Femur (tissue), 1 donor: Measurements from ENCODE around the gene DCXR.
A peak's percentile ranks its signal among the peaks of the same experiment; 100 is the strongest.

Experiments used
- DNase-seq: peaks from one replicate; pipeline ENCODE4 v3.0.0-alpha.2; 2017

Gene DCXR

DNA sequence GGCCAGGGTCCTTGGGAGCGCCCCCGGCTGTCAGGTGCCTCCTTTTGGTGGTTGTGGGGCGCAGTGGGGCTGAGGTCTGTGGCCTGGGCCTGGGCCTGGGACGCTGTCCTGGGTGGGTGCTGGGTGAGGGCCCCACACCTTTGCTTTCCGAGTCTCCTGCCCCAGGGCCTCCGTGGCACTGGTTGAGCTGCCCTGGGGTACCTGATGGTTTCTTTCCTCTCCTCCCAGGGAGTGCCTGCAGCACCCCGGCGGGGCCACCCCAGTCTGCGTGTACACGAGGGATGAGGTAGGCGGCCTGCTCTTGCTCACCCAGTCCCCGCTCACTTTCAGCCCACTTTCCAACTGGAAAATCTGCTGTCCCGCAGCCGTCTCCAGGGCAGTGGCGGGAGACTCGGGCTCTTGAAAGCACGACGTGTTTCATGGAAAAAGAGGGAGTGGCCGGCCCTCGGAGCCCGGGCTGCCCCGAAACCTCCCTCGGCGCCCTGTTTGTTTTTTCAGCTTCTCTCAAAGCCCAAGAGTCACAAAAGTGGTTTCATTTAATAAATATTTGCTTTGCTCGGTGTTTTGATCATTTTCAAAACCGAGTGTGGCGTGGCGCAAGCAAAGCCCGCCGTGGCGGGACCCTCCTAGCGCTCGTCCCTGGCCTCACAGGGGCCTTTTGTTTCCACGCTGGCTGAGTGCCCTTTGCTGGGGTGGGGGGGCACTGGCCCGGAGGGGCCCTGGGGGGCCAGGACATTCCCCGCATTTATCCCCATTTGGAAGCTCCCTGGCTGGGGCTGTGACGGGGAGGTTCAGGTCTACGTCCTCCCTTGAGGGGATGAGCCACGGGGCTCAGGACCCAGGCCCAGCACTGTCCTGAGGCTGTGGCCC, 42.7 kb downstream of the DCXR start:
- peak; percentile 52 for DNase-seq

DNA sequence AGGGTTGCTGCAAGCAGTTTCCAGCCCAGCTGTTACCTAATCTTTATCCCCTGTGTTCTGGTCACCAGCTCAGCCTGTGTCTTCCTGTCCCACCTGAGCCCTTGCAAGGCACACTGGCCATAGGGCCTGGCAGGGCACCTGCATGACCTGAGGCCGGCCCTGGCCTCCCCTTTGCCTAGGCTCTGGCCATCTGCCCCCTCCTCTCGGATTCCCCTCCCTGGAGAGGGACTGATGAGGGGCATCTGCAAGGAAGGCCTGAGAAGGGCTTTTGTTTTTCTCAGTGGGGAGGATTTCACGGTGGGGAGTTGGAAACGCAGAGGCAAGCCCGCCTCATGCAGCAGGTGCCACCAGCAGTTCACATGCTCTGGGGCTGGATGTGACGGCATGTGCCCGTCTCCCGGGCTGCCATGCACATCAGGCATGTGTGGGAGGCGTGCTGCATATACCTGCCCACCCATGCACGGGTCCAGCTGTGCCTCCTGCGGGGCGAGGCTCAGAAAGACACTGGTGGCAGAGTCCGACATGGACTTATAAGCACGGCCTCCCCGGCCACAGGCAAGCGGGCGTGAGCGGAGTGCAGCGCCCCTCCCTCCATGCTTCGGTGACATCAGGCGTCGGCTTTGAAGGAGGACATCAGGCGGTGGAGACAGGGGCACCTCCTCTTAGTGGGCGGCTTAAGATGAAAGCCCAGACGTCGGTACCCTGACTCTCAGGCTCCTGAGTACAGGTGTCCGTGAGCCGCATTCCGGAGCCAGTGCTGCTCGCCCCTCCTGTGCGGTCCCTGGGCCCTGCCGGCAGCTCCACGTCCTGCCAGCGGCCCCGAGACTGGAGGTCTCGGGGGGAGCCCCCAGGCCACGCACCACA, 43.5 kb downstream of the DCXR start:
- no peak for DNase-seq

DNA sequence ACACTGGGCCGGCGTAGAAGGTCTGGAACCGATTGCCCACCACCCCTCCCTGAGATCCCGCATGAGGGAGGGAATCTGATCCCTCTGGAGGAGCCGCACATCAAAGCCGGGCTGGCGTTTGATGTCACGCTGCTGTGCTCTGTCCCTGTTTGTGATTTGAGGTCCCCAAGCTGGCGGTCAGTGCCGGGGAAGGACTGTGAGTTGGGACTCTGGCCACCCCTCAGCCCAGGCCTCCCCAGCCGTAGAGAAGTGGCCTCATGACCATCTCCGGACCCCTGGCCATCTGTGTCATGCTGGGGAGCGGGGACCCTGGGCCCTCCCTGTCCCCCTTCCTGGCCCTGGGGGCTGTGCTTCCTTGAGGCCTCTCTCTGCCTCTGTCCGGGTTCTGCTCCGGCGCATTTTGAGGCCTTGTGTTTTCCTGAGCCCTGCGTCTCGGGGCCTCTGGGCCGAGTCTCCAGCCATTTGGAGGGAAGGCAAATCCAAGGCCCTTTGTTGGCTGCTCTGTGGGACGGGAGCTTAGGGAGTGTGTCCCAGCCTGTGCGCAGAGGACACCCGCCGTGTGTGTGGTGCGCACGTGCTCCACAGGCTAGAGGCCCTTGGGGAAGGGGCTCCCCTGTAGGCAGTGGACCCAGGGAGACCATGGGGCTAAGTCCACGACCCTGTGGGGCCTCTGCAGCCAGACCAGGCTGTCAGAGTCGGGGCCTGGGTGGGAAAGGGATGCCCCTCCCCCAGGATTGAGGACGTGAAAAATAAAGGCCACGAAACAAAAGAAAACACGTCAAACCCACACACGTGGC, 45.0 kb downstream of the DCXR start:
- DNase-seq: no peak

DNA sequence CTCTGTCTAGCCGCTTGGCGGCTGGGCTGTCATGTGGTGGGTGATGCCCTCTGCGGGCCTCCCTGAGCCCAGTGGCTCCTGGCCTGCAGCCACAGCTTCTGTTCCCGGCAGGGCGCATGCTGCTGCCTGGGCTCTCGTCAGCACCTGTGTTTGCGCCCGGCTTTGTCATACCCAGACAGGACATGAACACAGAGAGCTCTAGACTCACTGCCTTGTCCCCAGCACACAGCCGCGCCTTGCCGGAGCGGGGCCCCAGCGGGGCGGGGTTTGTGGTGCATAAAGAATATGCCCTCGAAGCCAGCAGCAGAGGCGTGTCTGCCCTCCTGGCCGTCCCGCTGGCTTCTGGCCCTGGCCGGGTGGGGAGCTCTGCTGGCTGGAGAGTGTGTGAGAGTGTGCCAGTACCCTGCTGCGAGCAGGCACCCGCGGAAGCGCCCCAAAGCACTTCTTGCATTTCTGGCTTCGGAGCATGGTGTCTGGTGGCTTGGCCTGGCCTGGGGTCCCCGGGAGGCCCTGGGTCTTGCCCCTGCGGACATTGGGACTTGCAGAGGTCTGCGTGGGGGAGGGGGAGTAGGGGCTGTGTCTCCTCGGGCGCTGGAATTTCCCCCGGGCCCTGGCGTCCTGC, 45.7 kb downstream of the DCXR start:
- DNase-seq: peak; percentile 91

DNA sequence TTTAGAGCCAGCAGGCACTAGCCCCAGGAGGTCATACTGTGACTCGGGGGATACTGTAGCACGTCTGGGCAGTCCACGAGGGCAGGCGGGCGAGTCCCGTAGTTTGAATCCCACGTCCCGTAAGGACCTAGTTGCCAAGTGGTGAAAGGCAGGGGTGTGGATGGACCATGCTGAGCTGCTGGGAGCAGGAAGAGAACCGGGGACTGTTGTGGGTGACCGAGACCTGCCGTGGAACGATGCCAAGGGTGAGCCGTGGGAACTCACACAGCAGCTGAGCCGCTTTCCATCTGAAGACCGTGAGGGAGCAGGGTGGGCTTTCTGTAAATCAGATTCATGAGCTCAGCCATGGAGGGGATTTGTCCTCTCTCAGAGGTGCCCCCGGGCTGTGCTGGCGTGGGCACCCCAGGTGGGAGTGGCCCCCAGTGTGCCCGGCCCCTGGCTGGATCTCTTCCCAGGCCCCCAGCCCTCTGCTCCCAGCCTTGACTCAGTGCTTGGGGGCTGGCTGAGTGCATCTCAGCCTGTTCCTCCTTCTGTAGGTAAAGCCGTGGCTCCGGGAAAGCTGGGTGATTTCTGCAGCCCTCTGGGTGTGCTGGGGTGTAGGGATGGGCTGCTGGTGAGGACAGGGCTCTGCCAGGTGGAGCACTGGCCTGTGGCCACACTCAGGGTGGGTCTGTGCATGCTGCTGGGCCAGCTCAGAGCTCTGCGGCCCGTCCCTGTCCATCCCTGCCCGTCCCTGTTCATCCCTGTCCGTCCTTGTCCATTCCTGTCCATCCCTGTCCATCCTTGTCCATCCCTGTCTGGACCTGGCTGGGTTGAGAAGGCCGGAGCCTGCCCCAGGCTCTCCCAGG, 46.4 kb downstream of the DCXR start:
- DNase-seq: no peak

DNA sequence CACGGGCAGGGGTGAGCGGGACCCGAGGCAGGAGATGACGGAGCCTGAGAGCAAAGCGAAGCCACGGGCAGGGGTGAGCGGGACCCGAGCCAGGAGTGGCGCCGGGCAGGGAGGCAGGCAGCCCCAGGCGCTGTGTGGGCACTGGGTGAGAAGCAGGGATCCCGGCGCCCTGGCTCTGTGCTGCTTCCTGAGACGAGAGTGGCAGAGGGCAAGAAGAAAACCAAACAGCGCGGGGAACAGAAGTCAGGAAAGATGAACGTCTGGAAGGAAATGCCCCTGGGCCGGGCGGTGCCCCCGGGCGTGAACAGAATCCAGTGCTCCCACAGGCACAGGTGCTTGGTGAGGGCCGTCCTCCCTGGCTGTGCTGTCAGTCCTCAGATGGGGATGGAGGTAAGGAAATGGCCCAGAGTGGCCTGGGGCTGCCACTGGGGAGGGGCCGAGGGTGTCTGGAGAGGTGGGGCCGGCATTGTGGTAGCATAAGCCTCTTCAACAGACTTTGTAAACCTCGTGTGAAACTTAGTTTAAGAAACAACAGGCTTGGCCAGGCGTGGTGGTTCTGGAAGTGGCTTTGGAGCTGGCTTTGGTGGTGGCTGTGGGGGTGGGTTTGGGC, 50.2 kb downstream of the DCXR start:
- DNase-seq: no peak

DNA sequence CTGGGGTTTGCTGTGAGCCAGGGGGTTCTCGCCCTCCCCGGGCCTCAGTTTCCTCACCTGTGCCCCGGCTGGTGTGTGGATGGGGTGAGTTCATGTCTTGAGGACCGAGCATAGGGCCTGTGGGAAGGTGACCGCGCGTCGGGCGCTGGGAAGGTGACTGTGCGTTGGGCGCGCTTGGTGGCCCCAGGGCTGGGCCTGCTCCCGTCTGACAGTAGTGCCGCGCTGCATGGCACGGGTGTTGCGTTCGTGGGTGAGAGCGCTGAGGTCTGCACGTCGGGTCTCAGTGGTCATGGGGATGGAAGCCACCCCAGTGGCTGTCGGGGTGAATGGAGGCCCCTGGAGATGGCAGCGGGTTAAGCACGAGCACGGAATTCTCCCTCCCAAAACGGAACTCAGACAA, 50.9 kb downstream of the DCXR start:
- no peak for DNase-seq
